Chondrocyte (in vitro differentiated cells): Measurements from ENCODE around the gene TMEFF2. TPM values are rescaled to one million over a fixed set of nuclear protein-coding genes. Genes with fewer than 3 reads are reported as not detected.

ENCODE experiments used
- DNase-seq: peaks from one replicate; pipeline ENCODE4 v3.0.0; 2021; ENCODE audit warnings: mixed read lengths, low spot score
- H3K27ac Mint-ChIP-seq: one replicate; pipeline ENCODE4 v1.8.0; 2021; ENCODE audit warnings: mild to moderate bottlenecking, moderate library complexity, mixed read lengths; ENCODE audit not compliant: unreplicated experiment
- H3K27me3 Mint-ChIP-seq: 2 replicates; pipeline ENCODE4 v1.8.0; 2021; ENCODE audit warnings: low read depth, mixed read lengths
- H3K36me3 Mint-ChIP-seq: 2 replicates; pipeline ENCODE4 v1.8.0; 2021; ENCODE audit warnings: low read depth, mixed read lengths
- H3K4me1 Mint-ChIP-seq: 2 replicates; pipeline ENCODE4 v1.8.0; 2021; ENCODE audit warnings: low read depth, mild to moderate bottlenecking, mixed read lengths
- H3K4me3 Mint-ChIP-seq: one replicate; pipeline ENCODE4 v1.8.0; 2021; ENCODE audit warnings: mild to moderate bottlenecking, moderate library complexity, mixed read lengths; ENCODE audit not compliant: unreplicated experiment
- H3K9me3 Mint-ChIP-seq: 2 replicates; pipeline ENCODE4 v1.8.0; 2021; ENCODE audit warnings: low read depth, mixed read lengths
- total RNA-seq: library from RNA; stranded (reverse); gene quantifications from 3 replicates; pipeline ENCODE4 v1.2.1, GENCODE V29; 2021
- TF ChIP-seq, protein P1 (sequence below): fragments of 200-600 bp; sonication (generic); IDR thresholded peaks from 2 replicates; pipeline ENCODE4 v1.5.0; 2021; ENCODE audit warnings: antibody characterized with exemption, mild to moderate bottlenecking, moderate library complexity

The TMEFF2 gene
- total RNA-seq, 1 donor from 2014 or later: 1.5 TPM

DNA sequence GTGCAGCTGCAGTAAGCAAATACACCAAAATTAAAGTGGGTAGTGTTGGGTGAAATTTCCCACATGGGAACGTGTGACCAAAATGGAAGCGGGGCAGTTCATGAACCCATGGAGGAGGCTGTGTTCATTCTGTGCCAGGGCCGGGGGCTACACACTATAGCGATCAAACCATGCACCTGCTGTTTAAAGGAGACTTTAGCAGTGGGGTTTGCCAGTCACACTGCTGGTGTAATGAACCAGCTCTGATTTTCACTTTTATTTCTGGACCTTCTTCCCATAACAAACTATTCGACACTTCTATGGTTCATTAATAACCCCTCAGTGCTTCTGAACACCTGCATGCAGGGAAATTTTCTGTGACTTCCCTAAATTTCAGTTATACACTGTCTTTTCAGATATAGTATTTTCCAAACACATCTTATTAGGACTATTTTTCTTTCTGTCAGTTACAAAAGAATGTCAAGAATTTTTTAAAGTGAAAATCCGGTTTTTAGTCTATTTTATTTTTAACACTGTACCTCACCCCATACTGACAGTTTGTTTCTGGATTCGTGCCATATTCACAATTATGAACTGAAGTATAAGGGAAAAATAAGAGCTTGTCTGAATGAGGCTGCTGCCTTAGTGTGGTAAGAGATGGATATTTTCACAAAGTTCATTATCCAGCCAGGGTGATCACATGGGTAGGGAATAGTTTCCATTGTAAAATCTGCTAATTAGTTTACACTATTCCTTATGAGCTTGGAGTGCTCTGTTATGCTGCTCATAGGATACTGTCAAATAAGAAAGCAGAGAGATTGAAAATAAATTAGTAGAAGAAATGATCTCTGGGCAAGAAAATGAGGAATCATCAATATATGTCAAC lies 236.5 kb downstream of the TMEFF2 start:
- H3K4me1 Mint-ChIP-seq: peaks cover 29% of the 10 kb centered on the region
- H3K9me3 Mint-ChIP-seq: no peaks in the 10 kb centered on the region
- DNase-seq: no peak
- H3K27me3 Mint-ChIP-seq: no peaks in the 10 kb centered on the region
- no peak overlapping the region for H3K4me3 Mint-ChIP-seq
- TF ChIP-seq, protein P1, sequence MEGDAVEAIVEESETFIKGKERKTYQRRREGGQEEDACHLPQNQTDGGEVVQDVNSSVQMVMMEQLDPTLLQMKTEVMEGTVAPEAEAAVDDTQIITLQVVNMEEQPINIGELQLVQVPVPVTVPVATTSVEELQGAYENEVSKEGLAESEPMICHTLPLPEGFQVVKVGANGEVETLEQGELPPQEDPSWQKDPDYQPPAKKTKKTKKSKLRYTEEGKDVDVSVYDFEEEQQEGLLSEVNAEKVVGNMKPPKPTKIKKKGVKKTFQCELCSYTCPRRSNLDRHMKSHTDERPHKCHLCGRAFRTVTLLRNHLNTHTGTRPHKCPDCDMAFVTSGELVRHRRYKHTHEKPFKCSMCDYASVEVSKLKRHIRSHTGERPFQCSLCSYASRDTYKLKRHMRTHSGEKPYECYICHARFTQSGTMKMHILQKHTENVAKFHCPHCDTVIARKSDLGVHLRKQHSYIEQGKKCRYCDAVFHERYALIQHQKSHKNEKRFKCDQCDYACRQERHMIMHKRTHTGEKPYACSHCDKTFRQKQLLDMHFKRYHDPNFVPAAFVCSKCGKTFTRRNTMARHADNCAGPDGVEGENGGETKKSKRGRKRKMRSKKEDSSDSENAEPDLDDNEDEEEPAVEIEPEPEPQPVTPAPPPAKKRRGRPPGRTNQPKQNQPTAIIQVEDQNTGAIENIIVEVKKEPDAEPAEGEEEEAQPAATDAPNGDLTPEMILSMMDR: peak; percentile 29
- peak overlapping the region; percentile 57 for H3K27ac Mint-ChIP-seq
- H3K36me3 Mint-ChIP-seq: no peaks in the 10 kb centered on the region

DNA sequence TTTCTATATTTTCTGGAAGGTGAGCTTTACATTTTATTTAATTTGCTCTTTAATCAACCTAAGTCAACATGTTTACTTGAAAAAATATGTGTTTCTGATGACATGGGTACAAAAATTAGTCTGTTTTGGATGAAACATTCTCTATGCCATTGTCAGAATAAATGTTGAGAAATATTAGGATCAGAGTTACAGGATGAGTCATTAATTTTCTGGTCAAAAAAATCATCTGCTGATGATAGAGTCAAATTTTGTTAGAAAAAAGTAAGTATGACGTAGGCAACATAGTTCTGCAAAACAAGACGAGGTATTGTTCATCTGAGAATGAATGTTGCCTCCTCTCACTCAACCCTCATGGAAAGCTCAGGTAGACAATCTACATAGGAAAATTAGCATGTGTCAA lies 240.3 kb downstream of the TMEFF2 start:
- no peaks in the 10 kb centered on the region for H3K36me3 Mint-ChIP-seq
- no peaks in the 10 kb centered on the region for H3K27me3 Mint-ChIP-seq
- H3K27ac Mint-ChIP-seq: no peak overlapping the region
- peaks cover 30% of the 10 kb centered on the region for H3K4me1 Mint-ChIP-seq
- no peak overlapping the region for H3K4me3 Mint-ChIP-seq
- no peaks in the 10 kb centered on the region for H3K9me3 Mint-ChIP-seq
- no peak for DNase-seq
- TF ChIP-seq, protein P1: no peak

DNA sequence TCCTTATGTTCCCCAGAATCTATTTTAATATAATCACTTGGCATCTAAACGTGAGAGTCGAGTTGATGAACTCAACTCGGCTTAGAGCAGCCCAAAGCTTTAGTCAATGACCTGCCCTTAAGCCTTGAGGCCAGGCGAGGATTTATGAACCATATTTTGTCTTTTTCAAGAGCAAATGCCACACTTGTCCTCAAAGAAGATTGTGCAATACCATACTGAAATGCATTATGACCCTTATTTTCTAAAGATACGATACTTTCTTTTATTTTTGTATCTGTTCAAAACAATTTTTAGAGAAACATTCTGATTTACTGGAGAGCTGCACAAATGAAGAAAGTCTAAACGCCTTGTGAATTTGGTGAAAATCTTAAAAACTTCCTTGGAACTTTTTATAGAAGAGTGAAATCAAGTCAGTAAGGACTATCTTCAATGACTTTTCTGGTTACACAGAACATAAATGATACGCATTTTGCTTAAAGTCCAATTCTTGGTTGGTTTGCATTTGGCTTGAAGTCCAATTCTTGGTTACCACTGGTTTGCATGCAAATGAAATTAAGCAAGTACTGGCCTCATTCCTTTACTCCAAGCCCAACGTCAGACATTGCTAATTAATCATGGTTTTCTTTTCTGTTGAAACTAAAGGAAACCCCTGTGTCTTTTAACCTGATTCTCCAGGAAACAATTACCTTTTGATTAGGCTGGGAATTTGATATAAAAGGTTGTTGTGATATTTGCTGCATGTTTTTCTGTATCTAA lies 242.0 kb downstream of the TMEFF2 start:
- Mint-ChIP-seq H3K27me3 (no peaks in the 10 kb centered on the region), H3K4me3 (no peak overlapping the region), H3K27ac (no peak overlapping the region), H3K36me3 (no peaks in the 10 kb centered on the region), H3K4me1 (peaks cover 14% of the 10 kb centered on the region), H3K9me3 (no peaks in the 10 kb centered on the region)
- TF ChIP-seq, protein P1: no peak
- no peak for DNase-seq

DNA sequence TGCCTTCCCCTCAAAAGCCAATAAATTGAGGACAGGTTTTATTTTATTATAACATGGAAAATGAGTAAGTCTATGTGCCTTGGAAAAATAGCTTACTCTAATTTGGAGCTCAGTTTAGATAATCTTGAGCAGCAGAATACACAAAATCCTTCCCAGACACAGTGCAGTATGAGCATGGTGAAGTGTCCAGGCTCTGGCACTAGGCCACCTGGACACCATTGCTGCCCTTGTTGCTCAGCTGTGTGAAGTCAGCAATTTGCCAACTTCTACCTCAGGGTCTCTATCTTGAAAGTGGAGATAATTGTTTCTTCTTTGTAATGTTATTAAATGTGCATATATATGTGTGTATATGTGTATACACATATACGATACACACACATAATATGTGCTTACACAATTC lies 242.9 kb downstream of the TMEFF2 start:
- Mint-ChIP-seq H3K4me1 (peaks cover 7% of the 10 kb centered on the region), H3K27ac (no peak overlapping the region)

DNA sequence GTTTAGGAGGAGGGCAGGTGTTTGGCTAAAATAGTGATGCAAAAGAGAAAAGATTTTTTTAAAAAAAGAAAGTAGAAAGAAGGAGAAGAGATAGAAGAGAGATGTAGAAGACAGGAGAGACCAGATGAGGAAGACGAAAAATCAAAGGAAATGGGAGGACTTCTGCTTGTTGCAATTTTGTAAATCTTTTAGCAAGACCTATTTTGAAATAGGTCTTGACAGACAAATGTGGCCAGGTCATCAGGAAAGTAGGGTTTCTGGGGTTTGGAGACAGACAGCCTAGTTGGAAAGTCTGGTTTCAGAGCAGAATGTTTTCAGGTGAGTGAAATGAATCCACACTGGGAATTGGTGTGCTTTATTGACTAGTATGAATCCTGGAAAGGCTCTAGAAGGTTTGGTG lies 243.4 kb downstream of the TMEFF2 start:
- TF ChIP-seq, protein P1: no peak
- peaks cover 7% of the 10 kb centered on the region for H3K4me1 Mint-ChIP-seq
- H3K9me3 Mint-ChIP-seq: no peaks in the 10 kb centered on the region
- H3K4me3 Mint-ChIP-seq: no peak overlapping the region
- DNase-seq: no peak
- no peaks in the 10 kb centered on the region for H3K36me3 Mint-ChIP-seq
- no peaks in the 10 kb centered on the region for H3K27me3 Mint-ChIP-seq
- no peak overlapping the region for H3K27ac Mint-ChIP-seq

More for the DNA sequence above, 242.9 kb downstream of the TMEFF2 start:
- Mint-ChIP-seq H3K27me3 (no peaks in the 10 kb centered on the region), H3K9me3 (no peaks in the 10 kb centered on the region), H3K4me3 (no peak overlapping the region), H3K36me3 (no peaks in the 10 kb centered on the region)
- TF ChIP-seq, protein P1: no peak
- DNase-seq: no peak
